HepG2 (cell line): ENCODE measurements around the gene ELOVL6. TPM values are rescaled to one million over a fixed set of nuclear protein-coding genes. Genes with fewer than 3 reads are reported as not detected.

Experiments
- AKNA ChIP-seq: sonication (generic); formaldehyde crosslinking; IDR thresholded peaks from 2 replicates; pipeline ENCODE4 v1.4.0; 2020; ENCODE audit warnings: missing genetic modification reagents, borderline replicate concordance
- ARID3A ChIP-seq: IDR thresholded peaks from 2 replicates; pipeline ENCODE4 v1.6.1; 2012; ENCODE audit warnings: low read depth, low read length, improper control_type of control experiment
- ATF1 ChIP-seq: IDR thresholded peaks from 2 replicates; pipeline ENCODE4 v1.6.1; 2016; ENCODE audit warnings: mild to moderate bottlenecking, control low read depth
- DNMT1 ChIP-seq: sonication (generic); formaldehyde crosslinking; IDR thresholded peaks from 2 replicates; pipeline ENCODE4 v1.5.1; 2020; ENCODE audit warnings: mild to moderate bottlenecking, missing genetic modification reagents
- PCBP2 ChIP-seq: fragments of 200-400 bp; formaldehyde crosslinking; optimal IDR thresholded peaks from 2 replicates; pipeline ENCODE3; 2018; ENCODE audit warnings: low read length, low read depth; ENCODE audit not compliant: poor library complexity, severe bottlenecking
- PHF20 ChIP-seq: sonication (generic); formaldehyde crosslinking; IDR thresholded peaks from 2 replicates; pipeline ENCODE4 v1.5.0; 2020; ENCODE audit warnings: mild to moderate bottlenecking, missing genetic modification reagents
- PHF8 ChIP-seq: sonication (generic); formaldehyde crosslinking; IDR thresholded peaks from 2 replicates; pipeline ENCODE4 v1.5.0; 2020; ENCODE audit warnings: missing genetic modification reagents
- RNF2 ChIP-seq: fragments of 450-650 bp; conservative IDR thresholded peaks from 2 replicates; pipeline ENCODE4 v1.6.1; 2016; ENCODE audit warnings: low read depth
- SKI ChIP-seq: fragments of 450-650 bp; IDR thresholded peaks from one replicate; pipeline ENCODE4 v1.6.1; 2018; ENCODE audit warnings: mild to moderate bottlenecking; ENCODE audit not compliant: partially characterized antibody
- SPEN ChIP-seq: sonication (generic); formaldehyde crosslinking; IDR thresholded peaks from 2 replicates; pipeline ENCODE4 v1.5.1; 2020; ENCODE audit warnings: low read depth, mild to moderate bottlenecking, missing genetic modification reagents
- STAT5B ChIP-seq: sonication (generic); formaldehyde crosslinking; IDR thresholded peaks from 2 replicates; pipeline ENCODE4 v1.4.0; 2020; ENCODE audit warnings: missing genetic modification reagents
- TEAD3 ChIP-seq: optimal IDR thresholded peaks from 2 replicates; pipeline ENCODE3; 2016; ENCODE audit warnings: borderline replicate concordance
- THYN1 ChIP-seq: sonication (generic); formaldehyde crosslinking; IDR thresholded peaks from 2 replicates; pipeline ENCODE4 v1.8.1; 2023; ENCODE audit warnings: low read depth, mild to moderate bottlenecking, moderate library complexity, missing genetic modification reagents, borderline replicate concordance
- TOPORS ChIP-seq: sonication (generic); formaldehyde crosslinking; IDR thresholded peaks from 2 replicates; pipeline ENCODE4 v1.8.0; 2023; ENCODE audit warnings: mild to moderate bottlenecking, missing genetic modification reagents
- ZNF160 ChIP-seq: sonication (generic); formaldehyde crosslinking; IDR thresholded peaks from 2 replicates; pipeline ENCODE4 v1.8.0; 2022; ENCODE audit warnings: mild to moderate bottlenecking, inconsistent platforms, missing genetic modification reagents
- ZNF362 ChIP-seq: sonication (generic); formaldehyde crosslinking; IDR thresholded peaks from 2 replicates; pipeline ENCODE4 v1.4.0; 2020; ENCODE audit warnings: missing genetic modification reagents, mild to moderate bottlenecking, borderline replicate concordance
- ZNF44 ChIP-seq: sonication (generic); formaldehyde crosslinking; IDR thresholded peaks from 2 replicates; pipeline ENCODE4 v1.5.1; 2020; ENCODE audit warnings: mild to moderate bottlenecking, missing genetic modification reagents
- ZNF605 ChIP-seq: sonication (generic); formaldehyde crosslinking; IDR thresholded peaks from 2 replicates; pipeline ENCODE4 v1.8.0; 2022; ENCODE audit warnings: mild to moderate bottlenecking, missing genetic modification reagents
- ZSCAN31 ChIP-seq: sonication (generic); formaldehyde crosslinking; IDR thresholded peaks from 2 replicates; pipeline ENCODE4 v1.5.0; 2020; ENCODE audit warnings: low read depth, mild to moderate bottlenecking, missing genetic modification reagents
- polyA plus RNA-seq, 8 experiments: library from polyadenylated mRNA; depleted of rRNA in 3 of 8; stranded (reverse) in 7 of 8; unstranded in 1 of 8; fragments of >200 nt; fragmentation: Illumina TruSeq in 4 of 8; extraction: Trizol in 4 of 8; gene quantifications; 2 replicates each; pipeline versions ENCODE4 v1.2.1 to v1.2.3, GENCODE V29; 2011 to 2016; ENCODE audit warnings: low read depth in 4 of 8, missing spikeins in 1 of 8, mixed read lengths in 1 of 8; ENCODE audit not compliant: insufficient read depth in 1 of 8
- total RNA-seq, 5 experiments: library from RNA; depleted of rRNA; stranded (reverse); fragments of >200 nt; fragmentation: Illumina TruSeq; extraction: Trizol; gene quantifications; 2 replicates each; pipeline ENCODE4 v1.2.3, GENCODE V29; 2016; ENCODE audit warnings: low read depth in 1 of 5

Gene ELOVL6
- total and polyA plus RNA-seq, 2 of the 13 experiments (the other 11 are each of a cell fraction or from before 2014, with no cell fraction given): 14.1 to 23.2 TPM

DNA sequence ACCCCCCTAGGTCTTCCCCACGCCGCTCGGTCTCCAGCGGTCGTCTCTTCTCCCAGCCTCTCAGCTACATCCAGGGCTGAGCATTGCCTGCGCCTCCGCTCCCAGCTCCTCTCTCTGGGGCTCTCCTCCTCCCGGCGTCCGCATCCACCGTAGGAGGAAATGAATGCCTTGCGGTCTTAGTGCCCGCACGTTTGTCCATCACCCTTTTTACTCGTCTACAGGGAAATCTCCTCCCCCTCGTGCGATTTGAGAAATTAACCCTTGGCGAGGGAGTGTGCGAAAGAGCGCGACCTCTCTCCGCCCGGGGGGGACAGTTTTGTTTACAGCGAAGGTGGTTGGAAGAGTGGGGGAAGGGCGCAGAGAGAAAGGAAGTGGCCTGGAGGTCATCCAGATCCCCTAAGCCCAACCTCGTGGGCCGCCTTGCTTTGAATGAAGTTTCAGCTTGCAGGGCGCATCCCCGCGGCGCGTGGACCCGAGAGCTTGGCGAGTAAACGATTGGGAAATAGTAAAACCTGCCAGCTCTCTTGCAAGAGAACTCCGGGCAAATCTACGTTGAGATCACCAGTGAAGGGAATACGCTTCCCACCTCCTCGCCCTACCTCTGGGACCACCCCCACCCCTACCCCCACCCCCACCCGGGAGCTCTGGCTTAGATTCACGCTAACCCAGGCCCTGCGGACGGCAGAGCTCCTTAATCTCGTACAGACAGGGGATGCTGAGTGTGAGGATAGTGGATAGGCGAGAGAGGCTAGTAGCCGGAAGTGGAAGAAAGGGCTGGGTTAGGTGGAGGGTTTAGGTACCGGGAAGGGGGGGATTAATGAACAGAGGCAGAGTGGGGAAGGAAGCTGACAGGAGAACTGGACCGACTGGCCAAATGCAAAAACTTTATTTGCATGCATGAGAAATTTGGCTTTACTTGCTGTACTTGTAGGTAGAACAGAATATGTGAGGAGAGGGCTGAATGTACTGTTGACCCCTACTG is at the start of gene ELOVL6 (continued):
- TF ChIP-seq ZNF362 (CRISPR knock-in tag) (no peak; the same call in 1 of the 2 replicates), DNMT1 (CRISPR knock-in tag) (no peak), THYN1 (CRISPR knock-in tag) (no peak), PHF8 (CRISPR knock-in tag) (peak; percentile 43; the same call in 1 of the 2 replicates), ZSCAN31 (CRISPR knock-in tag) (0 out of 2 replicates have a peak, but pooled peaks have one; percentile 59), RNF2 (no peak), PHF20 (CRISPR knock-in tag) (peak; percentile 60), TEAD3 (CRISPR knock-in tag) (no peak), SKI (peak; percentile 18), TOPORS (CRISPR knock-in tag) (no peak), ZNF605 (CRISPR knock-in tag) (peak; percentile 59; the same call in 1 of the 2 replicates), ATF1 (CRISPR knock-in tag) (0 out of 2 replicates have a peak, but pooled peaks have one; percentile 53), ZNF44 (CRISPR knock-in tag) (no peak), AKNA (no peak), SPEN (CRISPR knock-in tag) (peak; percentile 40), ARID3A (no peak), STAT5B (CRISPR knock-in tag) (no peak), ZNF160 (CRISPR knock-in tag) (peak; percentile 53; the same call in 1 of the 2 replicates), PCBP2 (no peak)
